ENCODE results near the gene NUTM2A.
"Not testable (repeated sequence)": the region's sequence is repeated elsewhere in the genome, so short reads cannot be mapped to it uniquely, and the experiment has no call there.

DNA sequence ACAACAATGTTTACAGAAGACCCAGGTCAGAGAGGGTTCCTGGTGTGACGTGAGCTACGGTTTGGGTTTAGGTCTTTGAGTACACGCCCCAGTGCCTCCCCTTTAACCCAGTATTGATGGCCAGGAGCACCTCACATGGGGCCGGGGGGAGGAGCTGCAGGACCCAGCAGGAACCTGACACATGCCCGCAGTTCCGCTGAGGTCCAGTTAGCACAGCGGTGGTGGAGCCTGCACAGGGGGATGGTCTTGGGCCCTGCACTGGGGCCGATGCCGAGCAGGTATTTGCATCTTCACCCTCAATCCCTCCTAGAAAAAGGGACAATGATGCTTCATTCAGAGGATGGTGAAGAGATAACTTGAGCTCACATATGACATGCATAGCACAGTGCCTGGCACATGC lies 4.0 kb downstream of the NUTM2A start:
- TF ChIP-seq POLR2AphosphoS5 (IDR thresholded peaks at IDR 0.05): not testable (repeated sequence)
- TF ChIP-seq, protein P1, sequence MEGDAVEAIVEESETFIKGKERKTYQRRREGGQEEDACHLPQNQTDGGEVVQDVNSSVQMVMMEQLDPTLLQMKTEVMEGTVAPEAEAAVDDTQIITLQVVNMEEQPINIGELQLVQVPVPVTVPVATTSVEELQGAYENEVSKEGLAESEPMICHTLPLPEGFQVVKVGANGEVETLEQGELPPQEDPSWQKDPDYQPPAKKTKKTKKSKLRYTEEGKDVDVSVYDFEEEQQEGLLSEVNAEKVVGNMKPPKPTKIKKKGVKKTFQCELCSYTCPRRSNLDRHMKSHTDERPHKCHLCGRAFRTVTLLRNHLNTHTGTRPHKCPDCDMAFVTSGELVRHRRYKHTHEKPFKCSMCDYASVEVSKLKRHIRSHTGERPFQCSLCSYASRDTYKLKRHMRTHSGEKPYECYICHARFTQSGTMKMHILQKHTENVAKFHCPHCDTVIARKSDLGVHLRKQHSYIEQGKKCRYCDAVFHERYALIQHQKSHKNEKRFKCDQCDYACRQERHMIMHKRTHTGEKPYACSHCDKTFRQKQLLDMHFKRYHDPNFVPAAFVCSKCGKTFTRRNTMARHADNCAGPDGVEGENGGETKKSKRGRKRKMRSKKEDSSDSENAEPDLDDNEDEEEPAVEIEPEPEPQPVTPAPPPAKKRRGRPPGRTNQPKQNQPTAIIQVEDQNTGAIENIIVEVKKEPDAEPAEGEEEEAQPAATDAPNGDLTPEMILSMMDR (IDR thresholded peaks at IDR 0.05): not testable (repeated sequence)

All from stomach (tissue), 4 donors.